GM23338 (cell line): ENCODE data around the gene MGME1. TPM values are rescaled to one million over a fixed set of nuclear protein-coding genes. Genes with fewer than 3 reads are reported as not detected.

ENCODE experiments used
- ATAC-seq: fragments of 200-7000 bp; cut with Tn5 transposase; 3 replicates; pipeline ENCODE4 v1.9.1; 2020
- DNase-seq: peaks from one replicate; pipeline ENCODE4 v3.0.0-alpha.2; 2015; ENCODE audit warnings: low spot score
- H2AFZ ChIP-seq: fragments of 200-600 bp; sonication (generic); 2 replicates; pipeline ENCODE4 v1.8.0; 2016; ENCODE audit warnings: antibody characterized with exemption, mild to moderate bottlenecking, moderate library complexity
- H3F3A ChIP-seq: fragments of 200-600 bp; sonication (generic); replicated peaks from 2 replicates; pipeline ENCODE4 v1.8.0; 2017; ENCODE audit warnings: antibody characterized with exemption, mixed run types, low read depth
- H3K27ac ChIP-seq: fragments of 200-600 bp; sonication (generic); 2 replicates; pipeline ENCODE4 v1.6.1; 2016; ENCODE audit warnings: low read depth
- H3K27me3 ChIP-seq: fragments of 200-600 bp; sonication (generic); 2 replicates; pipeline ENCODE4 v1.8.0; 2016; ENCODE audit warnings: mild to moderate bottlenecking, mixed run types, moderate library complexity; ENCODE audit not compliant: insufficient read depth
- H3K36me3 ChIP-seq: fragments of 200-600 bp; sonication (generic); 2 replicates; pipeline ENCODE4 v1.8.0; 2016; ENCODE audit warnings: mild to moderate bottlenecking; ENCODE audit not compliant: insufficient read depth
- H3K4me1 ChIP-seq: fragments of 200-600 bp; sonication (generic); 2 replicates; pipeline ENCODE4 v1.8.0; 2016; ENCODE audit warnings: mild to moderate bottlenecking, moderate library complexity; ENCODE audit not compliant: insufficient read depth
- H3K4me2 ChIP-seq: fragments of 200-600 bp; sonication (generic); 2 replicates; pipeline ENCODE4 v1.7.1; 2017; ENCODE audit warnings: mixed run types
- H3K4me3 ChIP-seq: fragments of 200-600 bp; sonication (generic); 2 replicates; pipeline ENCODE4 v1.6.1; 2016; ENCODE audit warnings: mixed run types
- H3K79me2 ChIP-seq: fragments of 200-600 bp; sonication (generic); replicated peaks from 2 replicates; pipeline ENCODE4 v1.8.0; 2017; ENCODE audit warnings: mild to moderate bottlenecking; ENCODE audit not compliant: insufficient read depth
- H3K9me2 ChIP-seq: fragments of 200-600 bp; sonication (generic); 2 replicates; pipeline ENCODE4 v1.8.0; 2017; ENCODE audit not compliant: insufficient read depth
- H4K20me1 ChIP-seq: fragments of 200-600 bp; sonication (generic); replicated peaks from 2 replicates; pipeline ENCODE4 v1.8.0; 2017; ENCODE audit warnings: mild to moderate bottlenecking; ENCODE audit not compliant: insufficient read depth
- H3K27ac Mint-ChIP-seq: 2 replicates; pipeline ENCODE4 v1.8.0; 2020; ENCODE audit warnings: inconsistent platforms, mild to moderate bottlenecking, moderate library complexity, mixed read lengths
- H3K27me3 Mint-ChIP-seq: 3 replicates; pipeline ENCODE4 v1.8.0; 2022; ENCODE audit warnings: low read depth, mild to moderate bottlenecking, moderate library complexity, mixed read lengths, inconsistent platforms; ENCODE audit not compliant: insufficient read depth, poor library complexity
- H3K36me3 Mint-ChIP-seq: 3 replicates; pipeline ENCODE4 v1.8.0; 2021; ENCODE audit warnings: low read depth, mild to moderate bottlenecking, inconsistent platforms, moderate library complexity, mixed read lengths
- H3K4me1 Mint-ChIP-seq: 3 replicates; pipeline ENCODE4 v1.8.0; 2020; ENCODE audit warnings: mild to moderate bottlenecking, inconsistent platforms, mixed read lengths
- H3K4me3 Mint-ChIP-seq: 3 replicates; pipeline ENCODE4 v1.8.0; 2021; ENCODE audit warnings: moderate library complexity, mild to moderate bottlenecking, inconsistent platforms, mixed read lengths
- H3K9me3 Mint-ChIP-seq: 3 replicates; pipeline ENCODE4 v1.8.0; 2020; ENCODE audit warnings: moderate library complexity, mild to moderate bottlenecking, inconsistent platforms, mixed read lengths
- CREB1 ChIP-seq: fragments of 250-450 bp; sonication (Bioruptor Pico); IDR thresholded peaks from 2 replicates; pipeline ENCODE4 v1.5.0; 2020; ENCODE audit warnings: low read depth, mild to moderate bottlenecking, moderate library complexity
- CTCF ChIP-seq, 2 experiments: fragments of 200-600 bp in 1 of 2; sonication (generic) in 1 of 2; conservative IDR thresholded peaks; 2 replicates each; pipeline versions ENCODE4 v1.5.1 to v1.6.1; 2016 to 2017; ENCODE audit warnings: antibody characterized with exemption in 2 of 2, low read depth in 2 of 2, mild to moderate bottlenecking in 2 of 2, moderate library complexity in 1 of 2
- ETS1 ChIP-seq: IDR thresholded peaks from 2 replicates; pipeline ENCODE4 v1.6.1; 2016; ENCODE audit warnings: antibody characterized with exemption
- EZH2 ChIP-seq: fragments of 200-600 bp; sonication (generic); IDR thresholded peaks from one replicate; pipeline ENCODE4 v1.8.0; 2017; ENCODE audit warnings: antibody characterized with exemption, mild to moderate bottlenecking, low read depth; ENCODE audit not compliant: unreplicated experiment
- EZH2phosphoT487 ChIP-seq: fragments of 200-600 bp; sonication (generic); IDR thresholded peaks from one replicate; pipeline ENCODE4 v1.8.1; 2018; ENCODE audit warnings: antibody characterized with exemption; ENCODE audit not compliant: unreplicated experiment
- JUNB ChIP-seq: IDR thresholded peaks from one replicate; pipeline ENCODE4 v1.6.1; 2016; ENCODE audit warnings: antibody characterized with exemption; ENCODE audit not compliant: unreplicated experiment
- NANOG ChIP-seq: IDR thresholded peaks from 2 replicates; pipeline ENCODE4 v1.6.1; 2016; ENCODE audit warnings: antibody characterized with exemption, borderline replicate concordance
- POLR2AphosphoS5 ChIP-seq: IDR thresholded peaks from 2 replicates; pipeline ENCODE4 v1.6.1; 2016; ENCODE audit warnings: antibody characterized with exemption, low read depth
- REST ChIP-seq: IDR thresholded peaks from one replicate; pipeline ENCODE4 v1.6.1; 2018; ENCODE audit warnings: antibody characterized with exemption; ENCODE audit not compliant: unreplicated experiment
- STAT1 ChIP-seq: IDR thresholded peaks from one replicate; pipeline ENCODE4 v1.6.1; 2016; ENCODE audit warnings: antibody characterized with exemption; ENCODE audit not compliant: unreplicated experiment
- ZNF114 ChIP-seq: fragments of 250-450 bp; sonication (Bioruptor Pico); IDR thresholded peaks from 2 replicates; pipeline ENCODE4 v1.5.0; 2020; ENCODE audit warnings: mild to moderate bottlenecking, moderate library complexity
- ZNF462 ChIP-seq: fragments of 250-450 bp; sonication (Bioruptor Pico); IDR thresholded peaks from 2 replicates; pipeline ENCODE4 v1.5.0; 2020; ENCODE audit warnings: mild to moderate bottlenecking, moderate library complexity
- polyA plus RNA-seq: library from polyadenylated mRNA; unstranded; fragments of >200 nt; fragmentation: Nextera tagmentation; extraction: Ambion mirVana; gene quantifications from 2 replicates; pipeline ENCODE4 v1.2.1, GENCODE V29; 2016
- total RNA-seq: library from RNA; depleted of rRNA; stranded (reverse); fragments of >200 nt; shearing (Covaris generic); gene quantifications from 2 replicates; pipeline ENCODE4 v1.2.3, GENCODE V29; 2014

Gene MGME1
- total and polyA plus RNA-seq, 2 experiments from 2014 or later = 43.1 to 56.9 TPM

GRCh38 chr20:18007534-18008292, 38.9 kb downstream of the MGME1 start (continued):
- TF ChIP-seq STAT1 (no peak), EZH2phosphoT487 (no peak)

GRCh38 chr20:18009116-18009515, 40.3 kb downstream of the MGME1 start:
- Histone ChIP-seq H2AFZ (no peak overlapping the region), H3K27me3 (no peaks in the 10 kb centered on the region), H3F3A (no peaks in the 10 kb centered on the region), H3K79me2 (no peaks in the 10 kb centered on the region), H3K27ac (no peak overlapping the region), H3K9me2 (no peaks in the 10 kb centered on the region), H3K4me2 (no peak overlapping the region), H3K4me3 (no peak overlapping the region), H3K4me1 (no peaks in the 10 kb centered on the region), H3K36me3 (no peaks in the 10 kb centered on the region), H4K20me1 (no peaks in the 10 kb centered on the region)
- Mint-ChIP-seq H3K4me3 (no peak overlapping the region), H3K27ac (no peak overlapping the region), H3K9me3 (peaks cover 9% of the 10 kb centered on the region), H3K4me1 (peaks cover 15% of the 10 kb centered on the region; the same call in 2 of the 3 replicates), H3K36me3 (peaks cover 14% of the 10 kb centered on the region), H3K27me3 (no peaks in the 10 kb centered on the region)
- ATAC-seq (no peak), DNase-seq (no peak)
- TF ChIP-seq EZH2phosphoT487 (no peak), REST (no peak), CREB1 (no peak), POLR2AphosphoS5 (no peak), CTCF (conservative IDR thresholded peaks at IDR 0.05; ENCODE audit: low read depth in 2 of 2) (no peak), EZH2 (no peak), ETS1 (no peak), ZNF462 (CRISPR knock-in tag) (no peak), ZNF114 (CRISPR knock-in tag) (no peak), JUNB (no peak), STAT1 (no peak), NANOG (no peak)
